ENCODE measurements around the gene MDGA2.
"Not testable (repeated sequence)": the region's sequence is repeated elsewhere in the genome, so short reads cannot be mapped to it uniquely, and the experiment has no call there.

MDGA2 gene

DNA sequence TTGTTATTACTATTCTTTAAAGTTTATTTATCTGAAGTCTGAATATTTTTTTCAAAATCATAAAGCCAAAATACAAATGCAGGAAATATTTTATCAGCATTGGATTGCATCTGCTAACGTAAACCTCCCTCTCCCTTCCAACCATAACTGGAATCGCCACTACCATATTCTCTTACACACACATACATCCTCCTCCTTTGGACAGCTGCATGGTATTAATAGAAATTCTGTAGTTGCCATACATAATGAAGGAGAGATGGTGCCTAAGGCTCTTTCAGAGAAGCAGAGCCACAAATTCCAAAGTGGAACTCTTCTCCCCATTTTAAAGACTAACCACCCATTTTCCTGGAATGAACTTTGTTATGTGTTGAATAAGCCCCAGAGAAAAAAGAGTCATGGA is 352.7 kb downstream of the MDGA2 start:
- DNase-seq, result no peak

DNA sequence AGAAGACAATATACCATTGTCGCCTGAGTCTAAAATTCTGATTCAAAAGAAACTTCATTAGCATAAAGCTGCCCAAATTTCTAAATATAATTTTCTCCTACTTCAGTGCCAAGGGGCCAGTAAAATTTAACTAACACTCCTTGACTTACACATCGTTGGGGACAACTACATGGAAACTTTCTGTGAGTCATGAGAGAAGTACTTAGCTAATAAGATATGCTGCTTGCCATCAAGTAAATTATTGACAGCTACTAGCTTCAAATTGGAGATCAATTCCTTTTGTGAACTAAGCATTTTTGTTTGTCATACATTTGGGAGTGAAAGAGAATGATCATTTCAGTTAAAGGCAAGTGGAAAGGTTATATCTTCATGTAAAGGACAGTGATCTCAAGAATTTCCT is 373.3 kb downstream of the MDGA2 start:
- no peak for DNase-seq

DNA sequence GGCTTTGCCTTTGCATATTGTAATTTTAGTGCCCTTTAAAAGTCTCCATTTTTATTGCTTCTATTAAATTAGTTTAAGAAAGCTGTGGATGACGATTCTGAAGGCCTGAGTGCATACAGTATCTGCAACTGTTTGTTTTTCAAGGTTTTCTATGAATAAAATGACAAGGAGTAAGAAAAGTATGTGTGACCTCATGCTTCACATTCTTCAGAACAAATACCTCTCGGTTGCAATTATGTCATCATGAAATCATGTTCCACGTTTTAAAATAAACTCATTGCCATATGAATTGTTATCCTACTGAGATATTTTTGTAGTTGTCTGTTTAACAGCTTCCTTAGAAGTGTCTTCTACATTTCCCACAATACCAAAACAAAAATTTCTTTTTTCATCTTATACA is 374.6 kb downstream of the MDGA2 start:
- no peak for DNase-seq

DNA sequence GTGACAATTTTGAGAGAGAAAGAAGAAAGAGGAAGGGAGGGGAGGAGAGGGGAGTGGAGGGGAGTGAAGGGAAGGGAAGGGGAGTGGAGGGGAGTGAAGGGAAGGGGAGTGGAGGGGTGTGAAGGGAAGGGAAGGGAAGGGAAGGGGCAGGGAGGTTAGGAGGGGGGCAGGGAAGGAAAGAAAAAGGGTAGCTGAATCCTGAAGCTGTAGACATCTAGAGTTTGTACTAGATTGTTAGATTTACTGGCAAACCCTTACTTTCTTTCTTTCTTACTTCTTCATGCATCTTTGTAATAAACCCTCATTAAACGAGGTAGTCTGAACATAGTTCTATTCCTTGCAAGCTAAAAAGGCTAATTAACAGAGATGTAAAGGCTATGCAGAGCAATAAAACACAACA is 378.0 kb downstream of the MDGA2 start:
- no peak for DNase-seq

DNA sequence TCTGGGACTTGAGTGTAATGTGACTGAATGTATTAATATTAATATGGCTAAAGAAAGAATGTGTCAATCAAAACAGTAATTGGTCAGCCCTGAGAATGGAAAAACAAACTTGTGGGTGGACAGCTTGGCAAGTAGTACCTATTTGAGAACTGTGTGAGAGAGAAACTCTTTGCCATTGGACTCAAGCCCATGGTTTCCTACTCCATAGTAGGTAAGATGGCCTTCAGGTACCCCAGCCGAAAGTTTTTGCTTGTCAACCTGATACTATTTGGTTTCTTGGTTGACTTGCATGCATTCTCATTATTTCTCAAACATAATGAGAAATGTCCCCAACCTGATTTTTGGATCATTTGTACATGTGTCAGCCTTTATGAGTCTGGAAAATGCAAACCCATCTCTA is 391.1 kb downstream of the MDGA2 start:
- no peak for DNase-seq

DNA sequence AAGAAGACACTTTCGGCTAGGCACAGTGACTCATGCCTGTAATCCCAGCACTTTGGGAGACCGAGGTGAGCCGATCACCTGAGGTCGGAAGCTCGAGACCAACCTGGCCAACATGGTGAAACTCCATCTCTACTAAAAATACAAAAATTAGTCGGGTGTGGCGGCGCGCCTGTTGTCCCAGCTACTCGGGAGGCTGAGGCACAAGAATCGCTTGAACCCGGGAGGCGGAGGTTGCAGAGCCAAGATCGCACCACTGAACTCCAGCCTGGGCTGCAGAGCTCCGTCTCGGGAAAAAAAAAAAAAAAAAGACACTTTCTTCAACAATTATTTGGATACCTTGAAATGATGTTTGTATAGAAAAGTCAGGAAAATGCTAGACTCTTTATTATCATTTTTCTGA is 393.6 kb downstream of the MDGA2 start:
- not testable (repeated sequence) for DNase-seq

DNA sequence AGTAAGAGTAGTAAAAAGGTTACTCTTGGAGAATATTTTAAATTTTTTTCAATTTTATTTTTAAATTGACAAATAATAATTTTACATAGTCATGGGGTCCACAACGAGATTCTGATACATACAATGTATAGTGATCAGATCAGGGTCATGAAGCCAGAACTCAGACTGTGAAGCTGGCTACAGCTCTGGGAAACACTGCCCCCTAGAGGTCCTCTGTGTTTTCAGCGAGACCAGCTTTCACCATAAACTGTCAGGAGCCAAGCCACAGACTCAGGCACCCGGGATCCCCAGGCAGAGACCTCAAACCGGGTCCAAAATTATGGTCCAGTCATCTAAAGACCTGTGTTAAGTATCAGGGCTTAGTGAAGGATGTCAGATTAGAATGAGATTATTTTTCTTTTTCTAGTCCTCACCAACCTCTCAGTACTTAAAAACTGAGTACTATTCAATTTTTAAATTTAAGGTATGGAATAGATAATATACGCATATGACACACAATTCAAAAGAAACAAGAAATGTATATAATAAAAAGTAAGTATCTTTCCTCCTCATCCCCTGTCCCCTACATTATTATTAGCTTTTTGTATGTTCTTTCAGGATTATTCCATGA is 397.1 kb downstream of the MDGA2 start:
- no peak for DNase-seq

DNA sequence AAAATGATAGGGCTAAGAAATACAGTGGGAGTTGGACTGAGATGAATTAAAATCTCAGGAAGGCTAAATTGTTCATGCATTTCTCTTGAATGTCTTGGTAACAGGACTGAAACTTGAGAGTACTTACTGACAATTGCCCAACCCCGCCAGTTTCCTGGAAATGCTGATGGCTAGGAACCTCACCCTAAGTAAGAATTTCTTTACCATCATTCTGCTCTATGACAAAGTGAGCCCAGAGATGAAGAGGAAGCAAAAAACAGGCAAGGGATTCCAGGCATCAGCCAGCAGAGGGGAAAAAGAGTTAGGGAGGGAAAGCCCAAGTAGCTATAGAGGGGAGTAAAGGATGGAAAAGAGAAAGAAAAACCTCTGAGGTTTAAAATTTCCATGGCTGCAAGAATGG is 397.7 kb downstream of the MDGA2 start:
- no peak for DNase-seq

DNA sequence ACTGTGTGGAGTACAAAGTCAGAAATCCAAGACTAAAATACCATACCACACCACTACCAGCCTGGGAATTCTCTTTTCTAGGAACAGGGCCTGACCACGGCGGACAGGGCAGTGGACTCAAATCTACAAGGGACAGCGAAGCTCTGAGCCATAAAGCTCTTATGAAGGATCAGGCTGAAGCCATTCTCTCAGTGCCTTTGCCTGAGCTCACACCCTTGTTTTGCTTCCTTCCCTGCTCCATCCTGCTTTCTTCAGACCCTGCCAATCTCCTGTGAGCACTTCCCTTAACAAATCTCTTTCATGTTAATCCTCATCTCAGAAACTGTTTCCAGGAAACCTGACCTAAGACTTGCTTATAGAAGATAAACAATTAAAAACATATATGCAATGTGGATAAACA is 398.5 kb downstream of the MDGA2 start:
- no peak for DNase-seq

DNA sequence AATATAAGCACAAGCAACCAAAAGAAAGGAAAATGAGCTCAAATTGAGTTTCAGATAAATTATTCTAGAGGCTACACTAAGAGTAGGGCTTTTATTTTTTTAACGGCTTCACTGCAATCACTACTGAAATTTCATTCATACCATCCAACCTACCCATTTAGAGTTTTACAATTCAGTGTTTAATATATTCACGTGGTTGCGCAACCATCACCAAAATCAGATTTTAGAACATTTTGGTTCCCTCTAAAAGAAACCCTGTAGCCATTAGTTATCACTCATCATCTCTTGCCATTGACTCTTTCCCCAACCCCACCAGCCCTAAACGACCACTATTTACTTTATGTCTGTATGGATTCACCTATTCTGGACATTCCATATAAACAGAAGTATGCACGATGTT is 401.5 kb downstream of the MDGA2 start:
- DNase-seq, result no peak

DNA sequence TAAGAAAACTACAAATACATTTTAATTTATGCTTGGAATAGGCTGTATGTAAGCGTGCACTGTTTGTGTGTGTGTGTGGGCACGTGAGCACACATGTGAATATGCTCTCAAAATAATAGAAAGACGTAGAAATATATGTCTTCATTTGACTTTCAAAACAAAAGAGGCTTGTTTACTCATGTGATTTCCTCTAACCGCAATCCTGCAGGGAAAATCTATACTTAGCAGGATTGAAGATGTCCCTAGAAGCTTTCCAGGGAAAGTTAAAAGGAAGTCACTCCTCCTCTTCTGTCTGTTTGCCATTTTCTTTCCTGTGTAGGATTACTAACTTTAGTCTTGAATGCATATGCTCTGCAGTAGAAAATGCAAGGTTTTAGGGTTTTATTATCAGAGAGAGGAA is 404.7 kb downstream of the MDGA2 start:
- DNase-seq, result no peak

DNA sequence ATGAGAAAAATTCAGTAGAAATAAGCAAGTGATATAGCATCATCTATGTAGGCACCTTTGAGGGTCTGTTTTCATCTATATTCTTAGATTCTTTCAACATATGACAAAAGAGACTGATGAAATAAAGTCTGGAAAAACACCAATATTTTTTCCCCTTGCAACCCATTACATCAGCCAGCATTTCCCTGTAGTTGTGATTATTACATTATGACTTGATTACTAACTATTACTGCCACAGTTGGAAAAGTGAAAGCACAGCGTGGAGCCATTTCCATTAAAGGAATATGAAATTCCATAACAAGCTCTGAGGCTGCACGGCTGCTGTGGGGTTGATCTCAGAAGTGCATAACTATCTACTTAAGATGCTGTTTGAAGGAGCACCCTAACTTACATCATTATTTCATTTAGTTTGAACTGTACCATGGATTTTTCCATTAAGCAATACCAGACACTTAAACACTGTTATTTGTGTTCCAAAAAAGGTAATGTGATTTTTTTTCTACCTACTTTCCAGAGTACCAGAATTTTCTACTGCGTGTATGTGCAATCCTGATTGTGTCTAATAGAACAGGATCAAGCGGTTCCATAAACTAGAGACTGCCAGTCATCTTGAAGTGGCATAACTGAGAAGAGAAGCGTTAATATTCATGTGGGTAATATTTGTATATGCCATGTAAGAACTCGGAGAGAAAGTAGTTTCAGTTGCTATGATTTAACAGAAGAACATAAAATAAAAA is 405.5 kb downstream of the MDGA2 start:
- no peak for DNase-seq

DNA sequence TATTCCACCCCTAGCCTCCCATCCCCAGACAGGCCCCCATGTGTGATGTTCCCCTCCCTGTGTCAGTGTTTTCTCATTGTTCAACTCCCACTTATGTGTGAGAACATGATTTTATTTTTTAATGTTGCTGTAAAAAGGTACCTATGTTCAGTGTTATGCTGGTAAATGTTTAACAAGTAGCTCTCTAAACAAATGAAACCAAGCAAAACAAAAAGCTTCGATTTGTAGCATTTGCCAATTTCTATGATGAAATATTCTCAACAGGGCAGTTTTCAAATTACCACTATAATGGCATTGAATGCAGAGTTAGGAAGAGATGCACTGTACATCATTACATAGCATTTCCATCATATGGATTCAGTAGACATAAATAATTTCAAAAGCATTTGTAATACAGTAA is 410.6 kb downstream of the MDGA2 start:
- no peak for DNase-seq

DNA sequence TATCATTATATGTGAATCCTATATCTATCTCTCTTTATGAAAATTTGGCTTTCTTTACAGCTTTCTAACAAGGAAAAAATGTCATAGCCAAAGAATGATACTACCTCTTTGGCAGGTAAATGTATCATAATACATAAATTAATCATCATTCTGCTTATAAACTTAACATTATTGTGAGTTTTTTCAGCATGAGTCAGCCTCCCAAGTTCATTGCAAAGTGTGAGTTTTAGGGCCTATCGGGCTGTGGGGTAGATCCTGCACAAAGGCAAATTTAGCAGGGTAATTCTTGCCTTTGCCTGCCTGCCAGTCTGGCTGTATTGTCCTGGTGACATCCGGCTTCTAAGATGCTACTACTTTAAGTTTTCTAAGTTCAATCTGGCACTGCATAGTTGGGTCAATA is 412.6 kb downstream of the MDGA2 start:
- DNase-seq, result no peak

DNA sequence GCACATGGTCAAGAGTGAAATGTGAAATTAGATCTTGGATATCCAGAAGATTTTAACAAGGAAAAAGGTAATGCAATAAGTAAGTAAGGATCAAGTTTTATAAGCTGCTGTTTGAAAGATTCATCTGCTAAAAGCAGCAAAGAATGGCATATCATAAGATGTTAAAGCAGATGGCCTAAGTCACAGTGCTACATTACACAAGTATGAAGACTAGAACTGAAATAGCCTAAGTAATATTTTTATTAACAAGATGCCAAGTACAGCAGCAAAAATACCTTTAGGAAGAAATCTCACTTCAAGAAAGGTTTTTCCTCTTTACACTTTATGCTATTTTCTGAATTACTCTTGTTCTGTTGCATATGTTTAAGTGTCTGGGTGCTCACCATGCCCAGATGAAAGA is 414.1 kb downstream of the MDGA2 start:
- DNase-seq, result no peak

DNA sequence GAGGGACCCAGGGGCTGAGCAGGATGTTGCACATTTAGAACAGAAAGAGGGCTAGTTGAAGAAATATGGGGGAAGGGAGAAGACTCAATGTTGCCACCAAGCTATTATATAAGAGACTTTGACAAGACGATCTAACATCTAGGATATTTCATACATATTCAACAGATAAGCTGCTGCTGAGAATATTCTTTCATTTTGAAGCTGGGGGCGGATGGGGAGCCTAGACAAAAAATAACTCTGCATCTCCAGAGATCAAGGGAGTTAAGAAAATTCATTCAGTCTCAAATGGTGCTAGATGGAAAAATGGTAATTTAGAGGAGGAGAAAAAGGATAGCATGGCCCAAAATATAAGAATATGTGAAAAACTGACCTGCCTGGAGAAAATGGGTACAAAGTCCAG is 415.6 kb downstream of the MDGA2 start:
- DNase-seq, result no peak

DNA sequence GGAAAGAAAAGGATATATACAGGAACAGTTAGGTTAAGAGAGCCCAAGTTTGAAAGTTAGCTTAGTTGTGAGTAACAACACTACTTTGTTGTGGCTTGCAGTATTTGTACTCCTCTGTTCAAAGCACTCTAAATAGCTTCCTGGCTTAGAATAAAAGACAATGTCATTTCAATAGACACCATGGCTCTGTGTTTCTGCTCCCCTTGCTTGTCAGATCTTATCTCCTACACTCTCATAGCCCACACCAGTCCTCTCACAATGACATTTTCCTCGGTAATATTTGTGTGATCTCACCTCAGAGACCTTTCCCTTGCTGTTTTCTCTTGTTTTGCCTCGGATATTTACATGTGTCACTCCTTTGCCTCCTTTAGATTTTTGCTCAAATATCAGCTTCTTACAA is 418.4 kb downstream of the MDGA2 start:
- DNase-seq, result no peak

DNA sequence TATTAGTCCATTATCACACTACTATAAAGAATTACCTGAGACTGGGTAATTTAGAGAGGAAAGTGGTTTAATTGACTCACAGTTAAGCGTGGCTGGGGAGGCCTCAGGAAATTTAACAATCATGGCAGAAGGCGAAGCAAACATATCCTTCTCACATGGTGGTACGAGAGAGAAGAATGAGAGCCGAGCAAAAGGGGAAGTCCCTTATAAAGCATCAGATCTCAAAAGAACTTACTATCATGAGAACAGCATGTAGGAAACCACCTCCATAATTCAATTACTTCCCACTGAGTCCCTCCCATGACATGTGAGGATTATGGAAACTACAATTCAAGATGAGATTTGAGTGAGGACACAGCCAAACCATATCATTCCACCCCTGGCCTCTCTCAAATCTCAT is 422.6 kb downstream of the MDGA2 start:
- no peak for DNase-seq

DNA sequence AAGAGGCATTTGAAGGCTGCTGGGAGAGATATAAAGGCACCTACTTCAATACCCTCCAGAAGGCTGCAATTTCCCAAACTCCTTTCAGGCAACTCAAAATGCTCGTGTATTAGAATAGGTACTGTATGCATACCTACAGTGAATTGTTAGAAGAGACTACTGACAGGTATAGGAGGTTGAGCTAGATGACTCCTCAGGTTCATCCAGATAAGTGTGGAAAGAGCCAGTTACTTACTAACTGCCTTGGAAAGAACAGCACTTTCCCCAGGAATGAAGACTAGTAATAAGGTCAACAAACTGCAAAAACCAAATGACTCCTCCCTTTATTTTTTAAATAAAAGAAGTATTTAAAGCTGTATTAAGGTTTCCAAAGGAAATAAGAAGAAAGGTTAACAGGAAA is 429.0 kb downstream of the MDGA2 start:
- no peak for DNase-seq

DNA sequence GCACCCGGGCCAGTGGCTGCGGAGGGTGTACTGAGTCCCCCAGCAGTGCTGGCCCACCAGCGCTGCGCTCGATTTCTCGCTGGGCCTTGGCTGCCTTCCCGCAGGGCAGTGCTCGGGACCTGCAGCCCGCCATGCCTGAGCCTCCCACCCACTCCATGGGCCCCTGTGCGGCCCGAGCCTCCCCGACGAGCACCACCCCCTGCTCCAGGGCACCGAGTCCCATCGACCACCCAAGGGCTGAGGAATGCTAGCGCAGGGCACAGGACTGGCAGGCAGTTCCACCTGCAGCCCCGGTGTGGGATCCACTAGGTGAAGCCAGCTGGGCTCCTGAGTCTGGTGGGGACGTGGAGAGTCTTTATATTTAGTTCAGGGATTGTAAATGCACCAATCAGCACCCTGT is 432.8 kb downstream of the MDGA2 start:
- DNase-seq, result not testable (repeated sequence)

DNA sequence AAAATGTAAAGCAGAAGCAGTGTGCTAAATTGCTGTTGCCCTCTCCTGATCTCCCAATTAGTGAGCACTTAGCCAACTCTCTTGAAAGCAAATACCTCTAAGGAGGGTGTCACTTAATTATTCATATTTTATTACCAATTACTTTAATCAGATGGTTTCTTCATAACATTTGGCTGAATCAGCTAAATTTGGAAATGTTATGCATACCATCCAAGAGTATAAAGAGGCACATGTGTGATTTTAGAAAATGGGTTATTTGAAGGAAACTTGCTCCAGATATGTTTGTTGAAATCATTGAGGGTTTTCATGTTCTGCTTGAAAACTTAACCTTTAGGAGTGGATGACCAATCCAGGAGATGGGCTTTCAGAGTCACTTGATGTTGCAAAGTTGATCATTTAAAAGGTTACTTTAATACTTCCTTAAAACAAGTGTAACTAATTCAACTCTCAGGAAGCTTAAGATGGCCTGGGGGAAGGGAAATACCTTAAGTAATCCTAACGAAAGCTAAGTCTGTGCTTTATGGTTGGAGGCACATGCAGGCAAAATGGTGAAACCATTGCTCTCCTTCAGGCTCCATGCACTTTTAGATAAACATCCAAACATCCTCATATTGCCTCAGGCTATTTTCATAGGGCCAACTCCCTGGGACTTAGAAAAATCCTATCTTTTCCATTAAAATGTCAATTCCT is 434.5 kb downstream of the MDGA2 start:
- no peak for DNase-seq

DNA sequence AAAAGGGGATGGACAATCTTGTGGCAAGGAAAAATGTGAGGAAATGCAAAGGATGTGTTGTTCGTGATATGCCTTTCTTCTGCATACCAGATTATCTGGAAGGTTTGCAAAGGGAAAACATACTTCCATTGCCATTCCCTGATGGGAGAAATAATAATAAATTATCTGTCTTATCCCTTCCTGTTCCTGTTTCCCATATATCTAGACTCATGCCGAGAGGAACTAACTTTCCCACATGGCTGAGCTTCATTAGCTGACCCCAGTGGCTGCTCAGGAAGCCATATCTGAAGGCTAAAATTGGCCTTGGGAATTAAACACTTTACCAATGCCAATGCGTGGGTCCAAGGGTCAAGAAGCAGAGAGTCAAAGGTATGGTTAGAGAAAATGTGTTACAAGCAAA is 439.8 kb downstream of the MDGA2 start:
- DNase-seq, result no peak

DNA sequence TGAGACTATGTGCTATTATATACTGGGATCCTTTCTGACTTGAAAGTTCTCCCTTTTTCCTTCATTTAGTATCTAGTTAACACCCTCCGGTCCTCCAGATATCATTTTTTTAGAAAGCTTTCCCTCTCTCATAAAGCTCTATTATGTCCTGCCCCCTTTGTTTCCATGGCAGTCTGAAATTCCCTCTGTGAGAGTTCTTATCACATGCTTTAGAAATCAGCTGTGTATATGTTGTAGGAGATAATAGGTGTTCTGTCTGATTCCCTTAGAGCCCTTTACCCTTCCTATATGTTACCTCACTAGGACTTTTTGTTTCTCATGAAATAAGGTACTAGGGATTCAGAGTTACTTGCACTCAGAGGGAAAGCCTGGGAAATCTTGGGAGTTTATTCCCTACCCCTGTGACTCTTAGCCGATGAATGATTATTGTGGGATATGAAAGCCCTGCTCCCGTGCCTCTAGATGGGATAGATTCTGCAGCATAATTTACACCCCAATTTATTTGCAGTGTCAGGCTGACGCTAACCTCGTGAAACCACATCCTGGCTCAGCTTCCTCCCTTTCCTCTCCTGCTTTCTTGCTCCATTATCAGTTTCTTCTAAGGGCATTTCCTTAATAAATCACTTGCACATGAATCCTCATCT is 448.4 kb downstream of the MDGA2 start:
- DNase-seq, result no peak

DNA sequence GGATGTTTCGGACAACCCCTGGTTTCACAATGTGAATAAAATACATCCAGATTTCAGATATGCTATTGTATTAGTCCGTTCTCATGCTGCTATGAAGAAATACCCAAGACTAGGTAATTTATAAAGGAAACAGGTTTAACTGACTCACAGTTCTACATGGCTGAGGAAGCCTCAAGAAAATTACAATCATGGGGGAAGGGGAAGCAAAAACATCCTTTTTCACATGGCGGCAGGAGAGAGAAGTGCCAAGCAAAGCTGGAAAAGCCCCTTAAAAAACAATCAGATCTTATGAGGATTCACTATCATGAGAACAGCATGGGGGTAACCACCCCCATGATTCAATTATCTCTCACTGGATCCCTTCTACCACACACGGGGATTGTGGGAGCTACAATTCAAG is 451.7 kb downstream of the MDGA2 start:
- DNase-seq, result no peak
